Measurements from ENCODE around the gene DOCK2. TPM values are rescaled to one million over a fixed set of nuclear protein-coding genes. Genes with fewer than 3 reads are reported as not detected.

The DOCK2 gene
- polyA plus RNA-seq, 1 donor (not counting 4 experiments of a cell fraction or from before 2014, with no cell fraction given) = 0.21 TPM

DNA sequence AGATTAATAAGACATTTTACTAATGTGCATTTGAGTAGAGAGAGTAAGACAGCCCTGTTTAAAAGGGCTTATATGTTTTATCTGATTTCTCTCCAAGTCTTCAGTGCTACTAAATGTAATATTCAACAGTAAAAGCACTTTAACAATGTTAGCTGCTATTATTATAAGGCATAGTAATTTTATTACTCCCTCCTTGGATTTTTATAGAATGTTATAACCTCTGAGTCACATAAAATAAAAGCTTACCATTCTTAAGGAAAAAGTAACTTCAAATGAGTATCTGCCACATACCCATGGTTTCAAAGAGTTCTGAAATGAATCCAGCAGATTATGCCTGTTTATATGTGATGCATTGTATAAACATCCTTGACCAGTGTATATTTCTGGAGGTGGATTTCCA, 34.5 kb upstream of the DOCK2 start:
- H3K9me3 ChIP-seq (ENCODE audit: control insufficient read depth, low read depth, low read length) = no peaks in the 10 kb centered on the region
- no peaks in the 10 kb centered on the region for H3K79me2 ChIP-seq (ENCODE audit: control insufficient read depth, insufficient read depth, low read length)
- H3K4me1 ChIP-seq (ENCODE audit: control insufficient read depth, extremely low read depth, insufficient read depth, low read length) = no peaks in the 10 kb centered on the region
- DNase-seq (ENCODE audit: low read depth, low spot score) = no peak
- H3K27ac ChIP-seq (ENCODE audit: control insufficient read depth, insufficient read depth, low read length) = no peak overlapping the region
- H4K20me1 ChIP-seq (ENCODE audit: control insufficient read depth, extremely low read depth, insufficient read depth, low read length) = no peaks in the 10 kb centered on the region
- no peak overlapping the region for H2AFZ ChIP-seq (ENCODE audit: control insufficient read depth, low read length)
- H3K36me3 ChIP-seq (ENCODE audit: control insufficient read depth in 2 of 2, extremely low read depth in 1 of 2, insufficient read depth in 2 of 2, low read length in 2 of 2) = peaks cover 6 to 8% of the 10 kb centered on the region in 2 experiments
- TF ChIP-seq CTCF (optimal IDR thresholded peaks at IDR 0.05 in 1 of 3, IDR thresholded peaks at IDR 0.05 in 1 of 3, conservative IDR thresholded peaks at IDR 0.05 in 1 of 3; ENCODE audit: extremely low read depth in 1 of 3, insufficient read depth in 2 of 3, low read length in 3 of 3) (no peak), EZH2 (IDR thresholded peaks at IDR 0.05; ENCODE audit: low read length) (no peak)
- H3K4me2 ChIP-seq (ENCODE audit: control insufficient read depth, extremely low read depth, insufficient read depth, low read depth, low read length) = no peak overlapping the region
- FAIRE-seq = no peak
- dilution Hi-C loops (cut with MboI; ENCODE audit: extremely low pct_ligation_motif_present, low sequenced_read_pairs) = no loop called here
- no peaks in the 10 kb centered on the region for H3K27me3 ChIP-seq (ENCODE audit: control insufficient read depth, extremely low read depth, insufficient read depth, low read length)
- H3K4me3 ChIP-seq (ENCODE audit: control insufficient read depth in 2 of 3, extremely low read depth in 1 of 3, insufficient read depth in 2 of 3, low read depth in 1 of 3, low read length in 3 of 3) = no peak overlapping the region
- H3K9me1 ChIP-seq (ENCODE audit: control insufficient read depth, extremely low read depth, insufficient read depth, low read length) = no peaks in the 10 kb centered on the region
- no peak overlapping the region for H3K9ac ChIP-seq (ENCODE audit: control insufficient read depth, extremely low read depth, insufficient read depth, low read length)

DNA sequence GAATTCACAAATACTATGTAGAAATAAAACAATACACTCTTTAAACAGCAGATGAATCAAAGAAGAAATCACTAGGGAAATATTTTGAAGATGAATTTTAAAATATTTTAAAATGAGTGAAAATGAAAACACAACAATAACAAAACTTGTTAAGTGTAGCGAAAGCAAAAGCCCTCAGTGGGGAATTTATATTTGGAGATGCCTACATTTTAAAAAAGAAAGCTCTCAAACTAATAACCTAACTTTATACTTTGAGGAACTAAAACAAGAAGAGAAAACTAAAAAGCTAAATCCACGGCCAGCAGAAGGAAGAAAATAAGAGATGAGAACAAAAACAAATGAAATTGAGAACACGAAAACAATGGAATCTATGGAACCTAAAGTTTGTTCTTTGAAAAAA, 30.8 kb upstream of the DOCK2 start:
- Histone ChIP-seq H3K36me3 (ENCODE audit: control insufficient read depth in 2 of 2, extremely low read depth in 1 of 2, insufficient read depth in 2 of 2, low read length in 2 of 2) (peaks cover 2 to 5% of the 10 kb centered on the region in 2 experiments), H3K4me3 (ENCODE audit: control insufficient read depth in 2 of 3, extremely low read depth in 1 of 3, insufficient read depth in 2 of 3, low read depth in 1 of 3, low read length in 3 of 3) (no peak overlapping the region), H3K4me1 (ENCODE audit: control insufficient read depth, extremely low read depth, insufficient read depth, low read length) (no peaks in the 10 kb centered on the region), H2AFZ (ENCODE audit: control insufficient read depth, low read length) (no peak overlapping the region), H3K27ac (ENCODE audit: control insufficient read depth, insufficient read depth, low read length) (no peak overlapping the region), H3K9ac (ENCODE audit: control insufficient read depth, extremely low read depth, insufficient read depth, low read length) (no peak overlapping the region), H3K9me3 (ENCODE audit: control insufficient read depth, low read depth, low read length) (no peaks in the 10 kb centered on the region), H3K9me1 (ENCODE audit: control insufficient read depth, extremely low read depth, insufficient read depth, low read length) (no peaks in the 10 kb centered on the region), H3K79me2 (ENCODE audit: control insufficient read depth, insufficient read depth, low read length) (no peaks in the 10 kb centered on the region), H3K27me3 (ENCODE audit: control insufficient read depth, extremely low read depth, insufficient read depth, low read length) (no peaks in the 10 kb centered on the region), H4K20me1 (ENCODE audit: control insufficient read depth, extremely low read depth, insufficient read depth, low read length) (no peaks in the 10 kb centered on the region), H3K4me2 (ENCODE audit: control insufficient read depth, extremely low read depth, insufficient read depth, low read depth, low read length) (no peak overlapping the region)
- TF ChIP-seq EZH2 (IDR thresholded peaks at IDR 0.05; ENCODE audit: low read length) (no peak), CTCF (optimal IDR thresholded peaks at IDR 0.05 in 1 of 3, IDR thresholded peaks at IDR 0.05 in 1 of 3, conservative IDR thresholded peaks at IDR 0.05 in 1 of 3; ENCODE audit: extremely low read depth in 1 of 3, insufficient read depth in 2 of 3, low read length in 3 of 3) (no peak)
- DNase-seq (ENCODE audit: low read depth, low spot score) (no peak), FAIRE-seq (no peak)
- dilution Hi-C loops (cut with MboI; ENCODE audit: extremely low pct_ligation_motif_present, low sequenced_read_pairs) = no loop called here

Data from keratinocyte (primary cell).